Heart left ventricle (tissue), 13 donors: ENCODE data around the gene CD80.

ENCODE experiments used
- POLR2A ChIP-seq, 2 donors: fragments of 450-650 bp; IDR thresholded peaks; one replicate each; pipeline ENCODE4 v1.6.1; 2017; ENCODE audit warnings: antibody characterized with exemption in 2 of 2, mild to moderate bottlenecking in 2 of 2, moderate library complexity in 2 of 2
- TF ChIP-seq, protein P1 (sequence below), 12 donors: fragments of 200-600 bp; sonication (generic) in 4 of 12; IDR thresholded peaks; one replicate each; pipeline versions ENCODE4 v1.5.0 to v1.8.0; 2018 to 2022; ENCODE audit warnings: antibody characterized with exemption in 12 of 12, mild to moderate bottlenecking in 5 of 12
- donor health status: ischemic (EF 13 %, LVEDD 7.1; RV severe dilation, severe dysfunction).
- donor health status: DM: no; HTN: yes; CAD: no.
- donor health status: DM: no; HTN: no; CAD: no.
- donor health status: ischemic (EF 25% LVEDD 6.9; RV normal size, moderate dysfunction).
- donor health status: ischemic (EF 25% LVEDD 5.7; RV mildly dilated, moderate dysfunction).
- donor health status: ischemic (EF 35%, LVEDD 5.7; RV mildly dilated, moderate dysfunction).
- donor health status: nonischemic (EF 11% LVEDD 7.7; RV severe dilation, severe dysfunction).
- donor health status: DM: yes; HTN: yes; CAD: no.
- donor health status: PGD.
- donor health status: ischemic (EF 29% LVEDD 5.4; RV normal size, mild dysfunction).
- donor health status: nonischemic (EF 23%, LVEDD 6.1; RV moderate dilation, normal function).

DNA sequence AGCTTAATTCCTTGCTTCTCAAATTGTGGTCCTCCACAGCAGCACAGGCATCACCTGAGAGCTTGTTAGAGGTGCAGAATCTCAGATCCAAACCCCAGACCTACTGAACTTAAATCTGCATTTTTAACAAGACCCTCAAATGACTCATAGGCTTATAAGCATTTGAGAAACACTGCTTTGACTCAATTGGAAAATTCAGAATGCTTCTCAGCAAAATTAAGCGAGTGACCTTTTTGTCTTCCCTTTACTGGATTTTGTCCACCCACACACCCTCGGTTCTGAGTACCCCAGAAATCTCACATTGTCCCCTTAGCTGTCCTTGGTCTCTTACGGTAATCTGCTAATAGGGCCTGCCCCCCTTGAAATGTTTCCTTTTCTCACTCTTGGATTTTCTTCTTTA lies 17.9 kb downstream of the CD80 start:
- TF ChIP-seq, protein P1, sequence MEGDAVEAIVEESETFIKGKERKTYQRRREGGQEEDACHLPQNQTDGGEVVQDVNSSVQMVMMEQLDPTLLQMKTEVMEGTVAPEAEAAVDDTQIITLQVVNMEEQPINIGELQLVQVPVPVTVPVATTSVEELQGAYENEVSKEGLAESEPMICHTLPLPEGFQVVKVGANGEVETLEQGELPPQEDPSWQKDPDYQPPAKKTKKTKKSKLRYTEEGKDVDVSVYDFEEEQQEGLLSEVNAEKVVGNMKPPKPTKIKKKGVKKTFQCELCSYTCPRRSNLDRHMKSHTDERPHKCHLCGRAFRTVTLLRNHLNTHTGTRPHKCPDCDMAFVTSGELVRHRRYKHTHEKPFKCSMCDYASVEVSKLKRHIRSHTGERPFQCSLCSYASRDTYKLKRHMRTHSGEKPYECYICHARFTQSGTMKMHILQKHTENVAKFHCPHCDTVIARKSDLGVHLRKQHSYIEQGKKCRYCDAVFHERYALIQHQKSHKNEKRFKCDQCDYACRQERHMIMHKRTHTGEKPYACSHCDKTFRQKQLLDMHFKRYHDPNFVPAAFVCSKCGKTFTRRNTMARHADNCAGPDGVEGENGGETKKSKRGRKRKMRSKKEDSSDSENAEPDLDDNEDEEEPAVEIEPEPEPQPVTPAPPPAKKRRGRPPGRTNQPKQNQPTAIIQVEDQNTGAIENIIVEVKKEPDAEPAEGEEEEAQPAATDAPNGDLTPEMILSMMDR (IDR thresholded peaks at IDR 0.05): no peak
- TF ChIP-seq POLR2A (IDR thresholded peaks at IDR 0.05): no peak
